GM19324 (cell line): Measurements from ENCODE around the gene TMEM222.

ENCODE experiments used
- ATAC-seq: cut with Tn5 transposase; IDR thresholded peaks from one replicate; pipeline ENCODE4 v1.9.1; 2021; ENCODE audit warnings: mild to moderate bottlenecking, moderate library complexity; ENCODE audit not compliant: unreplicated experiment, low FRiP score

TMEM222 gene

GRCh38 chr1:27306071-27306470 lies 15.9 kb upstream of the TMEM222 start:
- ATAC-seq = no peak

- ATAC-seq = no peak
Observed at GRCh38 chr1:27306892-27307761, 14.8 kb upstream of the TMEM222 start.

- no peak for ATAC-seq
Observed at GRCh38 chr1:27307874-27308598, 13.9 kb upstream of the TMEM222 start.

GRCh38 chr1:27314169-27314568 lies 7.8 kb upstream of the TMEM222 start:
- no peak for ATAC-seq

GRCh38 chr1:27314737-27315136 lies 7.2 kb upstream of the TMEM222 start:
- ATAC-seq = no peak

- ATAC-seq = no peak
Observed at GRCh38 chr1:27316860-27317259, 5.1 kb upstream of the TMEM222 start.

GRCh38 chr1:27318136-27318535 lies 3.8 kb upstream of the TMEM222 start:
- no peak for ATAC-seq

GRCh38 chr1:27318596-27318995 lies 3.4 kb upstream of the TMEM222 start:
- no peak for ATAC-seq

GRCh38 chr1:27322569-27323240 lies 742 bp downstream of the TMEM222 start:
- ATAC-seq = peak; percentile 8

GRCh38 chr1:27325286-27325685 lies 3.3 kb downstream of the TMEM222 start:
- no peak for ATAC-seq

- ATAC-seq = no peak
Observed at GRCh38 chr1:27327964-27328363, 6.0 kb downstream of the TMEM222 start.

GRCh38 chr1:27330786-27331185 lies 8.8 kb downstream of the TMEM222 start:
- ATAC-seq = no peak

GRCh38 chr1:27331426-27331825 lies 9.5 kb downstream of the TMEM222 start:
- ATAC-seq = no peak

- no peak for ATAC-seq
Observed at GRCh38 chr1:27331922-27332321, 10.0 kb downstream of the TMEM222 start.

GRCh38 chr1:27332536-27333281 lies 10.7 kb downstream of the TMEM222 start:
- ATAC-seq = no peak

GRCh38 chr1:27333717-27334279 lies 11.8 kb downstream of the TMEM222 start:
- ATAC-seq = no peak

GRCh38 chr1:27335506-27336422 lies 13.8 kb downstream of the TMEM222 start:
- no peak for ATAC-seq

- ATAC-seq = no peak
Observed at GRCh38 chr1:27336756-27337155, 14.8 kb downstream of the TMEM222 start.

GRCh38 chr1:27338751-27339150 lies 16.8 kb downstream of the TMEM222 start:
- ATAC-seq = no peak
